ENCODE results near the gene ITPK1.

The ITPK1 gene

GRCh38 chr14:93085911-93086310 is 29.8 kb downstream of the ITPK1 start:
- Histone ChIP-seq H3K4me2 (ENCODE audit: low read length, poor library complexity, severe bottlenecking) (no peak overlapping the region), H2BK120ac (ENCODE audit: low read depth, low read length) (no peak overlapping the region), H3K9me3 (ENCODE audit: control insufficient read depth, low read length) (no peaks in the 10 kb centered on the region), H3K27ac (ENCODE audit: low read length, poor library complexity, severe bottlenecking) (no peak overlapping the region), H3K4me1 (ENCODE audit: control insufficient read depth, insufficient read depth, low read depth, low read length) (peaks cover 28% of the 10 kb centered on the region), H3K27me3 (ENCODE audit: control insufficient read depth in 1 of 2, insufficient read depth in 1 of 2, low read length in 2 of 2) (no peaks in the 10 kb centered on the region), H3K23ac (ENCODE audit: low read length in 2 of 2) (no peak overlapping the region), H2BK5ac (ENCODE audit: low read depth, low read length, poor library complexity, severe bottlenecking) (no peak overlapping the region), H2AK5ac (ENCODE audit: low read length, severe bottlenecking) (no peak overlapping the region), H3K14ac (ENCODE audit: low read length in 2 of 2) (no peak overlapping the region), H2BK15ac (ENCODE audit: low read depth, poor library complexity, severe bottlenecking) (no peak overlapping the region), H3K36me3 (ENCODE audit: control insufficient read depth in 1 of 2, insufficient read depth in 2 of 2, low read depth in 1 of 2, low read length in 2 of 2) (no peaks in the 10 kb centered on the region), H3K79me1 (replicated peaks; ENCODE audit: low read length, poor library complexity, severe bottlenecking) (peaks cover 23% of the 10 kb centered on the region), H2BK12ac (ENCODE audit: low read length in 2 of 2) (no peak overlapping the region), H3K4me3 (ENCODE audit: insufficient read depth in 1 of 2, low read depth in 1 of 2, low read length in 2 of 2) (no peak overlapping the region), H4K91ac (ENCODE audit: low read length) (no peak overlapping the region), H3K9ac (ENCODE audit: low read length) (no peak overlapping the region), H3K18ac (ENCODE audit: low read depth in 1 of 2, low read length in 2 of 2) (no peak overlapping the region), H4K8ac (ENCODE audit: low read length) (no peak overlapping the region), H2AFZ (ENCODE audit: low read depth, low read length) (no peak overlapping the region), H3K4ac (ENCODE audit: low read depth in 1 of 2, low read length in 2 of 2) (no peak overlapping the region)
- WGBS: 27% methylated on average over 1 of the region's 3 CpGs
- DNase-seq: no peak

- Histone ChIP-seq H3K27ac (ENCODE audit: low read length, poor library complexity, severe bottlenecking) (no peak overlapping the region), H3K14ac (ENCODE audit: low read length in 2 of 2) (no peak overlapping the region), H2BK120ac (ENCODE audit: low read depth, low read length) (no peak overlapping the region), H2BK12ac (ENCODE audit: low read length in 2 of 2) (no peak overlapping the region), H3K9ac (ENCODE audit: low read length) (no peak overlapping the region), H3K27me3 (ENCODE audit: control insufficient read depth in 1 of 2, insufficient read depth in 1 of 2, low read length in 2 of 2) (no peaks in the 10 kb centered on the region), H3K18ac (ENCODE audit: low read depth in 1 of 2, low read length in 2 of 2) (no peak overlapping the region), H3K79me1 (replicated peaks; ENCODE audit: low read length, poor library complexity, severe bottlenecking) (peaks cover 25% of the 10 kb centered on the region), H2BK15ac (ENCODE audit: low read depth, poor library complexity, severe bottlenecking) (no peak overlapping the region), H4K91ac (ENCODE audit: low read length) (no peak overlapping the region), H2BK5ac (ENCODE audit: low read depth, low read length, poor library complexity, severe bottlenecking) (no peak overlapping the region), H3K9me3 (ENCODE audit: control insufficient read depth, low read length) (no peaks in the 10 kb centered on the region), H4K8ac (ENCODE audit: low read length) (no peak overlapping the region), H3K4me3 (ENCODE audit: insufficient read depth in 1 of 2, low read depth in 1 of 2, low read length in 2 of 2) (no peak overlapping the region), H3K4me2 (ENCODE audit: low read length, poor library complexity, severe bottlenecking) (no peak overlapping the region), H2AK5ac (ENCODE audit: low read length, severe bottlenecking) (no peak overlapping the region), H3K23ac (ENCODE audit: low read length in 2 of 2) (no peak overlapping the region), H3K4ac (ENCODE audit: low read depth in 1 of 2, low read length in 2 of 2) (no peak overlapping the region), H3K4me1 (ENCODE audit: control insufficient read depth, insufficient read depth, low read depth, low read length) (peaks cover 28% of the 10 kb centered on the region), H2AFZ (ENCODE audit: low read depth, low read length) (no peak overlapping the region), H3K36me3 (ENCODE audit: control insufficient read depth in 1 of 2, insufficient read depth in 2 of 2, low read depth in 1 of 2, low read length in 2 of 2) (no peaks in the 10 kb centered on the region)
- DNase-seq: no peak
- 86% methylated on average over 21 of the region's 21 CpGs for WGBS
Measured at GRCh38 chr14:93084866-93085857, 30.6 kb downstream of the ITPK1 start.

GRCh38 chr14:93084402-93084801 is 31.3 kb downstream of the ITPK1 start:
- Histone ChIP-seq H2BK5ac (ENCODE audit: low read depth, low read length, poor library complexity, severe bottlenecking) (no peak overlapping the region), H2BK15ac (ENCODE audit: low read depth, poor library complexity, severe bottlenecking) (no peak overlapping the region), H3K27me3 (ENCODE audit: control insufficient read depth in 1 of 2, insufficient read depth in 1 of 2, low read length in 2 of 2) (no peaks in the 10 kb centered on the region), H3K9me3 (ENCODE audit: control insufficient read depth, low read length) (no peaks in the 10 kb centered on the region), H3K79me1 (replicated peaks; ENCODE audit: low read length, poor library complexity, severe bottlenecking) (peaks cover 29% of the 10 kb centered on the region), H3K36me3 (ENCODE audit: control insufficient read depth in 1 of 2, insufficient read depth in 2 of 2, low read depth in 1 of 2, low read length in 2 of 2) (no peaks in the 10 kb centered on the region), H3K4me1 (ENCODE audit: control insufficient read depth, insufficient read depth, low read depth, low read length) (peaks cover 21% of the 10 kb centered on the region), H3K18ac (ENCODE audit: low read depth in 1 of 2, low read length in 2 of 2) (no peak overlapping the region), H2BK120ac (ENCODE audit: low read depth, low read length) (no peak overlapping the region), H4K91ac (ENCODE audit: low read length) (no peak overlapping the region), H3K4ac (ENCODE audit: low read depth in 1 of 2, low read length in 2 of 2) (no peak overlapping the region), H3K23ac (ENCODE audit: low read length in 2 of 2) (no peak overlapping the region), H4K8ac (ENCODE audit: low read length) (no peak overlapping the region), H2BK12ac (ENCODE audit: low read length in 2 of 2) (no peak overlapping the region), H3K4me3 (ENCODE audit: insufficient read depth in 1 of 2, low read depth in 1 of 2, low read length in 2 of 2) (no peak overlapping the region), H2AK5ac (ENCODE audit: low read length, severe bottlenecking) (no peak overlapping the region), H3K14ac (ENCODE audit: low read length in 2 of 2) (no peak overlapping the region), H3K9ac (ENCODE audit: low read length) (no peak overlapping the region), H3K27ac (ENCODE audit: low read length, poor library complexity, severe bottlenecking) (no peak overlapping the region), H2AFZ (ENCODE audit: low read depth, low read length) (no peak overlapping the region), H3K4me2 (ENCODE audit: low read length, poor library complexity, severe bottlenecking) (no peak overlapping the region)
- WGBS: 91% methylated on average over 4 of the region's 4 CpGs
- no peak for DNase-seq

GRCh38 chr14:93083917-93084316 is 31.8 kb downstream of the ITPK1 start:
- Histone ChIP-seq H3K27me3 (ENCODE audit: control insufficient read depth in 1 of 2, insufficient read depth in 1 of 2, low read length in 2 of 2) (no peaks in the 10 kb centered on the region), H3K18ac (ENCODE audit: low read depth in 1 of 2, low read length in 2 of 2) (no peak overlapping the region), H3K9ac (ENCODE audit: low read length) (no peak overlapping the region), H2AK5ac (ENCODE audit: low read length, severe bottlenecking) (no peak overlapping the region), H2BK5ac (ENCODE audit: low read depth, low read length, poor library complexity, severe bottlenecking) (no peak overlapping the region), H3K36me3 (ENCODE audit: control insufficient read depth in 1 of 2, insufficient read depth in 2 of 2, low read depth in 1 of 2, low read length in 2 of 2) (no peaks in the 10 kb centered on the region), H3K23ac (ENCODE audit: low read length in 2 of 2) (no peak overlapping the region), H4K91ac (ENCODE audit: low read length) (no peak overlapping the region), H2BK15ac (ENCODE audit: low read depth, poor library complexity, severe bottlenecking) (no peak overlapping the region), H2BK120ac (ENCODE audit: low read depth, low read length) (no peak overlapping the region), H3K4me3 (ENCODE audit: insufficient read depth in 1 of 2, low read depth in 1 of 2, low read length in 2 of 2) (no peak overlapping the region), H2AFZ (ENCODE audit: low read depth, low read length) (no peak overlapping the region), H3K27ac (ENCODE audit: low read length, poor library complexity, severe bottlenecking) (no peak overlapping the region), H3K79me1 (replicated peaks; ENCODE audit: low read length, poor library complexity, severe bottlenecking) (peaks cover 29% of the 10 kb centered on the region), H4K8ac (ENCODE audit: low read length) (no peak overlapping the region), H3K4me2 (ENCODE audit: low read length, poor library complexity, severe bottlenecking) (no peak overlapping the region), H3K14ac (ENCODE audit: low read length in 2 of 2) (no peak overlapping the region), H3K4ac (ENCODE audit: low read depth in 1 of 2, low read length in 2 of 2) (no peak overlapping the region), H3K4me1 (ENCODE audit: control insufficient read depth, insufficient read depth, low read depth, low read length) (peaks cover 20% of the 10 kb centered on the region), H3K9me3 (ENCODE audit: control insufficient read depth, low read length) (no peaks in the 10 kb centered on the region), H2BK12ac (ENCODE audit: low read length in 2 of 2) (no peak overlapping the region)
- WGBS: 97% methylated on average over 9 of the region's 9 CpGs
- DNase-seq: no peak

All from mesenchymal stem cell (in vitro differentiated cells and primary cell).